Nucleus accumbens (tissue), 56 donors: ENCODE measurements around the gene OPN1MW2.
"Not testable (repeated sequence)": the region's sequence is repeated elsewhere in the genome, so short reads cannot be mapped to it uniquely, and the experiment has no call there.

Source experiments
- DNase-seq, 56 donors: peaks; one replicate each; lab custom pipeline; 2025; lab: John Stamatoyannopoulos, UW

OPN1MW2 gene

GRCh38 chrX:154219456-154219855 lies at the start of gene OPN1MW2:
TSS of gene OPN1MW2 (plus strand) at chrX:154219756. CDS start at chrX:154219816, 60 bp downstream.
- not testable (repeated sequence) for DNase-seq

GRCh38 chrX:154172535-154172943 lies 47.0 kb upstream of the OPN1MW2 start:
- DNase-seq = not testable (repeated sequence)

GRCh38 chrX:154174356-154174755 lies 45.2 kb upstream of the OPN1MW2 start:
- DNase-seq = not testable (repeated sequence)

- not testable (repeated sequence) for DNase-seq
Observed at GRCh38 chrX:154182296-154182695, 37.3 kb upstream of the OPN1MW2 start, which contains the start of gene OPN1MW. TSS of gene OPN1MW (plus strand) at chrX:154182596. CDS start at chrX:154182678, 82 bp downstream.

GRCh38 chrX:154183794-154184193 lies 35.8 kb upstream of the OPN1MW2 start:
- not testable (repeated sequence) for DNase-seq

GRCh38 chrX:154192846-154193245 lies 26.7 kb upstream of the OPN1MW2 start:
- DNase-seq = not testable (repeated sequence)

GRCh38 chrX:154194316-154194715 lies 25.2 kb upstream of the OPN1MW2 start:
- DNase-seq = not testable (repeated sequence)

GRCh38 chrX:154196466-154196865 lies 23.1 kb upstream of the OPN1MW2 start:
- DNase-seq = not testable (repeated sequence)

GRCh38 chrX:154209670-154210418 lies 9.7 kb upstream of the OPN1MW2 start:
- not testable (repeated sequence) for DNase-seq

GRCh38 chrX:154211057-154211456 lies 8.5 kb upstream of the OPN1MW2 start:
- not testable (repeated sequence) for DNase-seq

GRCh38 chrX:154211499-154211898 lies 8.1 kb upstream of the OPN1MW2 start:
- DNase-seq = not testable (repeated sequence)

- not testable (repeated sequence) for DNase-seq
Observed at GRCh38 chrX:154225292-154225691, 5.7 kb downstream of the OPN1MW2 start.

GRCh38 chrX:154226706-154227105 lies 7.2 kb downstream of the OPN1MW2 start:
- DNase-seq = not testable (repeated sequence)

- not testable (repeated sequence) for DNase-seq
Observed at GRCh38 chrX:154231443-154231842, 11.9 kb downstream of the OPN1MW2 start.

GRCh38 chrX:154233620-154234019 lies 14.1 kb downstream of the OPN1MW2 start:
- DNase-seq = not testable (repeated sequence)

GRCh38 chrX:154238939-154239559 lies 19.5 kb downstream of the OPN1MW2 start:
- not testable (repeated sequence) for DNase-seq

GRCh38 chrX:154239982-154240503 lies 20.5 kb downstream of the OPN1MW2 start:
- DNase-seq = not testable (repeated sequence)

- not testable (repeated sequence) for DNase-seq
Observed at GRCh38 chrX:154247377-154248045, 28.0 kb downstream of the OPN1MW2 start.

- not testable (repeated sequence) for DNase-seq
Observed at GRCh38 chrX:154248076-154248475, 28.5 kb downstream of the OPN1MW2 start.

GRCh38 chrX:154257282-154257681 lies 37.7 kb downstream of the OPN1MW2 start, which contains the start of gene OPN1MW3:
TSS of gene OPN1MW3 (plus strand) at chrX:154257582. CDS start at chrX:154257620, 38 bp downstream.
- DNase-seq = not testable (repeated sequence)

- not testable (repeated sequence) for DNase-seq
Observed at GRCh38 chrX:154258711-154259110, 39.2 kb downstream of the OPN1MW2 start.
